Left colon (tissue), 2 donors: ENCODE measurements around the gene MMP15. TPM values are rescaled to one million over a fixed set of nuclear protein-coding genes. Genes with fewer than 3 reads are reported as not detected.

Experiments
- ATAC-seq: fragments of 200-7000 bp; cut with Tn5 transposase; one replicate; pipeline ENCODE4 v1.9.1; 2020; ENCODE audit warnings: mild to moderate bottlenecking, moderate library complexity
- DNase-seq, 2 donors: peaks; one replicate each; pipeline ENCODE4 v3.0.0-alpha.2; 2020
- intact Hi-C, 2 donors: fragments of 100-400 bp; cut with DNase I in 1 of 2; cut with micrococcal nuclease in 1 of 2; formaldehyde crosslinking; loops; one replicate each; pipeline versions ENCODE4 v1.11.2 to v1.14.0; 2022; cut with DNase I, micrococcal nuclease
- total RNA-seq, 2 donors: library from RNA; stranded (reverse); fragmentation: NEBNext Ultra II Directional; extraction: Animal tissue kit (Norgen Biotek cat#: 25700); gene quantifications; one replicate each; pipeline ENCODE4 v1.2.1, GENCODE V29; 2021
- donor health status: DM: no; HTN: no; CAD: no.
- donor health status: DM: yes; HTN: yes; CAD: no.

Gene MMP15
- total RNA-seq, 2 donors from 2014 or later, result 113 to 127 TPM

GRCh38 chr16:58040945-58041627 lies 15.5 kb downstream of the MMP15 start:
- intact Hi-C loops, result no loop called here
- DNase-seq (no peak), ATAC-seq (no peak)

- intact Hi-C loops, result no loop called here
- no peak for ATAC-seq
- no peak for DNase-seq
Measured at GRCh38 chr16:58041628-58041955, 16.0 kb downstream of the MMP15 start.

GRCh38 chr16:58042001-58042885 lies 16.7 kb downstream of the MMP15 start:
- ATAC-seq, result no peak
- DNase-seq, result no peak
- intact Hi-C loops, result no loop called here

GRCh38 chr16:58042886-58043515 lies 17.4 kb downstream of the MMP15 start:
- DNase-seq, result no peak
- intact Hi-C loops, result no loop called here
- ATAC-seq, result no peak

- intact Hi-C loops, result no loop called here
- no peak for ATAC-seq
- no peak for DNase-seq
Measured at GRCh38 chr16:58043571-58044155, 18.1 kb downstream of the MMP15 start.

GRCh38 chr16:58044266-58045019 lies 18.9 kb downstream of the MMP15 start:
- no peak for DNase-seq
- intact Hi-C loops, result no loop called here
- ATAC-seq, result no peak

- DNase-seq, result no peak
- intact Hi-C loops, result no loop called here
- no peak for ATAC-seq
Measured at GRCh38 chr16:58045096-58045495, 19.5 kb downstream of the MMP15 start.

- intact Hi-C loops, result no loop called here
- no peak for DNase-seq
- ATAC-seq, result peak; percentile 18
Measured at GRCh38 chr16:58046054-58046881, 20.7 kb downstream of the MMP15 start.

GRCh38 chr16:58046936-58047335 lies 21.4 kb downstream of the MMP15 start:
- DNase-seq, result no peak
- peak; percentile 78 for ATAC-seq
- intact Hi-C loops, result no loop called here

GRCh38 chr16:58047557-58048348 lies 22.2 kb downstream of the MMP15 start:
- no peak for DNase-seq
- peak; percentile 2 for ATAC-seq
- intact Hi-C loops, result no loop called here

GRCh38 chr16:58048494-58049231 lies 23.1 kb downstream of the MMP15 start:
- ATAC-seq (no peak), DNase-seq (no peak)
- intact Hi-C loops, result no loop called here

GRCh38 chr16:58049232-58050185 lies 24.0 kb downstream of the MMP15 start:
- DNase-seq, result no peak
- ATAC-seq, result no peak
- intact Hi-C loops, result no loop called here

- DNase-seq (no peak), ATAC-seq (no peak)
- intact Hi-C loops, result no loop called here
Measured at GRCh38 chr16:58051296-58051695, 25.7 kb downstream of the MMP15 start.

- ATAC-seq (no peak), DNase-seq (no peak)
- intact Hi-C loops, result no loop called here
Measured at GRCh38 chr16:58051821-58052603, 26.5 kb downstream of the MMP15 start.

- ATAC-seq, result no peak
- intact Hi-C loops, result no loop called here
- DNase-seq, result no peak
Measured at GRCh38 chr16:58053682-58054005, 28.1 kb downstream of the MMP15 start.
